ENCODE data around the gene RAB42.
A peak's percentile ranks its signal among the peaks of the same experiment; 100 is the strongest.
"Not testable (repeated sequence)": the region's sequence is repeated elsewhere in the genome, so short reads cannot be mapped to it uniquely, and the experiment has no call there.

RAB42 gene

GRCh38 chr1:28586585-28587391 lies 5.3 kb upstream of the RAB42 start:
- not testable (repeated sequence) for DNase-seq

- DNase-seq, result no peak
Measured at GRCh38 chr1:28592321-28593071, 431 bp downstream of the RAB42 start.

GRCh38 chr1:28593988-28594356 lies 1.9 kb downstream of the RAB42 start:
- DNase-seq, result not testable (repeated sequence)

GRCh38 chr1:28594686-28595411 lies 2.8 kb downstream of the RAB42 start:
- DNase-seq, result not testable (repeated sequence)

- DNase-seq, result no peak
Measured at GRCh38 chr1:28595412-28596191, 3.5 kb downstream of the RAB42 start.

GRCh38 chr1:28596276-28596675 lies 4.2 kb downstream of the RAB42 start:
- DNase-seq, result not testable (repeated sequence)

GRCh38 chr1:28601696-28602095 lies 9.6 kb downstream of the RAB42 start:
- peak; percentile 69 for DNase-seq

- peak; percentile 35 for DNase-seq
Measured at GRCh38 chr1:28602536-28603439, 10.7 kb downstream of the RAB42 start.

GRCh38 chr1:28604411-28604810 lies 12.3 kb downstream of the RAB42 start:
- no peak for DNase-seq

- no peak for DNase-seq
Measured at GRCh38 chr1:28604962-28605361, 12.9 kb downstream of the RAB42 start.

- no peak for DNase-seq
Measured at GRCh38 chr1:28606771-28607170, 14.7 kb downstream of the RAB42 start.

GRCh38 chr1:28613175-28613574 lies 21.1 kb downstream of the RAB42 start:
- DNase-seq, result no peak

- DNase-seq, result no peak
Measured at GRCh38 chr1:28631713-28632112, 39.6 kb downstream of the RAB42 start.

GRCh38 chr1:28632560-28632959 lies 40.5 kb downstream of the RAB42 start:
- no peak for DNase-seq

GRCh38 chr1:28640766-28641165 lies 48.7 kb downstream of the RAB42 start:
- DNase-seq, result peak; percentile 50

GRCh38 chr1:28642056-28642846 lies 50.2 kb downstream of the RAB42 start:
- DNase-seq, result no peak

- peak; percentile 96 for DNase-seq
Measured at GRCh38 chr1:28642847-28643635, 51.0 kb downstream of the RAB42 start, which contains the start of gene TAF12. TAF12 (minus strand) TSS chr1:28643067; CDS start chr1:28622081, 20,986 bp downstream.

- DNase-seq, result no peak
Measured at GRCh38 chr1:28644494-28644893, 52.4 kb downstream of the RAB42 start.

Data from activated CD4-positive, alpha-beta T cell treated with anti-CD3 and anti-CD28 coated beads, Interleukin-2, Interleukin-6, amounts not matched to agents 100 ng/mL and 50 ng/mL, durations not matched to agents 16 hours and 8 hours (primary cell).